ENCODE data around the gene CFAP251.
"Not testable (repeated sequence)": the region's sequence is repeated elsewhere in the genome, so short reads cannot be mapped to it uniquely, and the experiment has no call there.

Gene CFAP251

DNA sequence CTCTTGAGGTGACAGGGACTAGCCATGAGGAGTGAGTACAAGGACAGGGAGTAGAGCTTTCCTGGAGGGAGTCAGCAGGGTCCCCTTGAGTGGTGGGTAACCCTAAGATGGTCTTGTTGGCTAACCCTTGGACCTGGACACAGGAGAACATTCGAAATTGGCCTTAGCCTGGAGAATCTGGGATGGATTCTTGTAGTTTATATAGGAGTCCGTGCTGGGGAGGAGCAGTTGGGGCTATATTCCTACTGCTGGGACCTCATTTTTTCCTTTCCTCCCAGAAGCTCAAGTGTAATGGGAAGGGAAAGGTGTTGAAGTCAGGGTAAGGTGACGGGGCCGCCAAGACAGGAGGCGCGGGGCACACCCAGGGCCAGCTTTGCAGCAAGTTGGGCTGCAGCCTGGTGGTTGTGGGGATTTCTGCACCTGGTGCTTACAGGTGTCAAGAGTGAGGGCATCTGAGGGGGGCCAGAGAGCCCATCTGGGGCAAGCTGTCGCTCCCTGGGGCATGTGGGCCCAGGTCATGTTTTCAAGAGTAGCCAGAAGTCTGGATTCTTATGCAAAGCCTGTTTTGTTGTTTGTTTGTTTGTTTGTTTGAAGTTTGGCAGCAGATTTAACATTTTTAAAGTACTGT, 108.4 kb downstream of the CFAP251 start:
- DNase-seq (ENCODE audit: low read depth) = no peak

- no peak for DNase-seq (ENCODE audit: low read depth)
Observed at GRCh38 chr12:122028165-122028904, 109.9 kb downstream of the CFAP251 start.

DNA sequence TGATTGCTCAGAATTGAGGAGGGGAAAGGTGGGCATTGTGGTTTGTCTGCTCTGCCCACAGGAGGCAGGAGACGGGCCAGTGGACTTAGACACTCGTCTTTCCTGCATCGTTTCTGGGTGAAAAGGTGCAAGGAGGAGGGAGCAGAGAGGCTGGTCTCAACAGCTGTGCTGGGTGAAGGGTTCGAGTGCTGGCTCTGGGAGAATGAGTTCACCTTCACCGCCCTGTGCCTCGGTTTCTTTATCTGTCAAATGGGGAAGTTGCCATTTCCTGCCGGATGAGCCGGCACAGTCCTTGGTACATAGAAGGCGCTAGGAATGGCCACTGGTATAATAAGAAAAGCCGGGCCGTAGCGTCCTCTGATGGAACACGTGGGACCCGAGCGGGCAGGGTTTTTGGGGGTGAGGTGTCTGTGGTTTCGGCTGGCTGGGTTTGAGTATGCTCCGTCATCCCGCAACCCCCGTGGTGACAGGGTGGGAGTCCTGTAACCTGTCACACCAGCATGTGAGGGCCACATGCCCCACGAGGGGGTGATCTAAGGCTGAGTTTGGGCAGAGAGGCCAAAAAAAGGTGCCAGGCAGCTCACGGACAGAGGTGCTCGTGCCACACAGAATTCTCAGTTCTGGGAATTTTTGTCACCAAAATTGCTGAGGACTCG, 110.6 kb downstream of the CFAP251 start:
- no peak for DNase-seq (ENCODE audit: low read depth)

- DNase-seq (ENCODE audit: low read depth) = no peak
Observed at GRCh38 chr12:122029620-122030423, 111.4 kb downstream of the CFAP251 start.

GRCh38 chr12:122030424-122031035, 112.1 kb downstream of the CFAP251 start:
- DNase-seq (ENCODE audit: low read depth) = no peak

DNA sequence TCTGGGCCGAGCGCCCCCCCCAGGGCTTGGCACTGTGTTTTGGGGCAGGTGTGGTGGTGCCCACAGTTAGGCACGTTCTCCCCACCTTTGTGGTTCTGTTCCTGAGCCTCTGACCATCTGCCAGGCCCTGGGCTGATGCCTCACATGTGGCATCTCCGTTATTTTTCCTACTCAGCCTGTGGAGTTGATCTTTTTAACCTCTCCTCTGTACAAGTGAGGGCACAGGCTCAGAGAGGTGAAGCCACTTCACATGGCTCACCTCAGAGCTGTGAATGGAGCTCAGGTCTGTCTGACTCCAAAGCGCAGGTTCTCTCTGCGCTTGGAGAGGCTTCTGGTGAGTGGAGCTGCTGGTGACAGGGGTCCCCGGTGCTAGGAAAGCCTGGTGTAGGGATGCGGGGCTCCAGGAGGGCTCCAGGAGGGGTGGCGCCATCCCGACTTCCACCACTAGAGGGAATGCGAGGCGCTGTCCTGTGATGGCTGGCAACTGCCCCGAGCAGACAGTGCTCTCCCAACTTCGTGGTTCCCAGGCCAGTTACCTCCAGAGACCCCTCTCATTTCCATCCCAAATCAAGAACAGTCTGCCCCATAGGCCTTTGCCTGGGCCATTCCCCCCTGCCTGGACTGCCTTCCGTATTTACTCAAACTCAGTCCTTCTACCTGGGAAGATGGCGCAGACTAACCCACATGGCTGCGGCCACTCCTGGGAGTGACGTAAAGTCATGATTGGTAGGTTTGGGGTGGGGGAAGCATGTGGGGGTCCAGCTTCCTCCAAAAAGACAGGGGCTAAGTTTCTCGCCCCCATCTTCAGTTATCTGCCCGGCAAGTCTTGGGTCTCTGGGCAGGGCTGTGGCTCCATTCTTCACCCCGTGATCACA, 113.2 kb downstream of the CFAP251 start:
- DNase-seq (ENCODE audit: low read depth) = no peak

GRCh38 chr12:122032580-122032979, 114.2 kb downstream of the CFAP251 start:
- no peak for DNase-seq (ENCODE audit: low read depth)

DNA sequence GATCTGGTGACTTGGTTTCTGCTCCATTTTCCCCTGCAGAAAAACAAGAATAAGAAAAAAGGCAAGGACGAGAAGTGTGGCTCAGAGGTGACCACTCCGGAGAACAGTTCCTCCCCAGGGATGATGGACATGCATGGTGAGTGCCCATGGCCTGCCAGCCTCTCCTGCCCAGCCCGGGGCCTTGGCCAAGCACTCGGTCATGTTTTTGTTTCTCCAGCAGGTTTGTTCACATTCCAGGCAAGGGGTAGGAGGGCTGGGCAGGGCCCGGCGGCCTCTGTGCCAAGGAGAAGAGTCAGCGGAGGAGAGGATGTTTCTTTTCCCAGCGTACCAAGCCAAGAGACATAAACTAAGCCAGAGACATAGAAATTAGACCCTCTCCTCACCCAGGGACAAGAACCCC, 116.9 kb downstream of the CFAP251 start:
- no peak for DNase-seq (ENCODE audit: low read depth)

GRCh38 chr12:122036153-122036552, 117.8 kb downstream of the CFAP251 start:
- no peak for DNase-seq (ENCODE audit: low read depth)

DNA sequence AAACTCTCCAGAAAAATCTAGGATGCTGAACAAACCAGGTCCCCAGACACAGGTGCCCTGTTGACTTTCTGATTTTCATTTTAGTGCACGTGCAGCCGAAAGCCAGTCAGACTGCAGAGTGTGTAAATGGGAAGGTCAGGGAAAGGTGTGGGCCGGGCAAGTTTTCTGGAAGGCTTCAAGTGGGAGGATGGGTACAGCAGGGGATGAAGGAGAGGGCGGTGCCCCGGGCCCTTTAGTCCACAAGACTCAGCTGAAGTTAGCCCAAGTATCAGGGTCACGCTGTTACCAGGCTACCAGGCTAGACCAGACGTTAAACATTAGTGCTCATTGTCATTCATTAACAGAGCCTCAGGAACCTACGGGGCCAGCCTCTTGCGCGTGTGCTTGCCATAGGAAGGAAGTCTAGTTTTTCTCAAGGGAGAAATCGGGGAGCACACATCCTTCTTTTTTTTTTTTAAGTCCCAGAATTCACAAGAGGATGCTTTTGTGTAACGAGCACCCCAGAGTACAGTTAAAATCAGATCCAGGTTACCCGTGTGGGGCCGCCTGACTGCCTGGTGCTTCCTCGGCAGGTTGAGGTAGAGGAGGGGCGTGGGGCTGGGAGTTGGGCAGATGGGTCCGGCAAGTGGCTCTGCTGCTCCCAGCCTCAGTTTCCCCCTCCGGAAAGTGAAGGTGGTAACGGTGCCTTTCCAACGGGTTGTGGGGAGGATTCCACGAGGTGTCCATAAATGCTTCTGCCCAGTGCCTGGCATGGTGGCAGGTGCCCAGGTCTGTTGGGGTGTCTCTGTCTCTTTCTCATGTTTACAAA, 122.4 kb downstream of the CFAP251 start:
- DNase-seq (ENCODE audit: low read depth) = no peak

- not testable (repeated sequence) for DNase-seq (ENCODE audit: low read depth)
Observed at GRCh38 chr12:122041458-122041857, 123.1 kb downstream of the CFAP251 start.

- no peak for DNase-seq (ENCODE audit: low read depth)
Observed at GRCh38 chr12:122042910-122043309, 124.5 kb downstream of the CFAP251 start.

- no peak for DNase-seq (ENCODE audit: low read depth)
Observed at GRCh38 chr12:122043476-122043875, 125.1 kb downstream of the CFAP251 start.

DNA sequence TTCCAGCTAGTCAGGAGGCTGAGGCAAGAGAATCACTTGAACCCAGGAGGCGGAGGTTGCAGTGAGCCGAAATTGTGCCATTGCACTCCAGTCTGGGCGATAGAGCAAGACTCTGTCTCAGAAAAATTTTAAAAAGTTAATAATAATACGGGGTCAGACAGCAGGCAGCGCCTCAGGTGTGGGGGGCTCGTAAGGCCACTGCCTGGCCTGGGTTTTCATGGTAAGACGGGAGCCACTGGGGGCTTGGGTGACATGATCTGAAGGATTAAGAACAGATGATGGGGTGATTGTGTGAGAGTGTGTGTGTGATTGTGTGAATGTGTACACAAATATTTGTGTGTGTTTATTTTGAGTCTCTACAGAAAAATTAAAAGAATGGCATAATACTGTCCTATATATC, 126.9 kb downstream of the CFAP251 start:
- no peak for DNase-seq (ENCODE audit: low read depth)

GRCh38 chr12:122046145-122046544, 127.8 kb downstream of the CFAP251 start:
- DNase-seq (ENCODE audit: low read depth) = no peak

GRCh38 chr12:122048151-122048550, 129.8 kb downstream of the CFAP251 start:
- no peak for DNase-seq (ENCODE audit: low read depth)

DNA sequence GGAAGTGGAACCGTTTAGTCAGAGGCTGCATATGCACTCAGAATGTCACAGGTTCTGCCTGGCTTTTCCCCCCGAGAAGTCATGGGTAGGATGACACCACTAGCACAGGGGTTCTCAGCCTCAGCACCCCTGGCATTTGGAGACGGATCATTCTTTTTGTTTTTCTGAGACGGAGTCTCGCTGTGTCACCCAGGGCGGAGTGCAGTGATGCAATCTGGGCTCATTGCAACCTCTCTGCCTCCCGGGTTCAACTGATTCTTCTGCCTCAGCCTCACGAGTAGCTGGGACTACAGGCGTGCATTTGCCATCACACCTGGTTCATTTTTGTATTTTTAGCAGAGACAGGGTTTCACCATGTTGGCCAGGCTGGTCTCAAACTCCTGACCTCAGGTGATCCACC, 131.4 kb downstream of the CFAP251 start:
- no peak for DNase-seq (ENCODE audit: low read depth)

DNA sequence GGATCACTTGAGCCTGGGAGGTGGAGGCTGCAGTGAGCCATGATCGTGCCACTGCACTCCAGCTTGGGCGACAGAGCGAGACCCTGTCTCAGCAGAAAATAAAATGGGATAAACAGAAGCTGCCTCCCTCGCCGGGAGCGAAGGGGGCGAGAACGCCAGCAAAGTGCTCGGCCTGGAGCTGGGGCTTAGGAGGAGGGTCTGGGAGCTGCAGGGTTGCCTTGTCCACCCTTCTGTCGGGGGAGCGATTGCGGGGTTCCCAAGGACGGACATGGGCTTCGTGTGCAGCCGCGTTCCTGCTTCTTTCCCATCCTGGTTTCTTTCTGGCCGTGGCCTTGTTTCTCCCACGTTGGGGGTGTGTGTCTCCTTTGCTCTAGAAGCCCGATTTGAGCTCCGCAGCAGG, 132.3 kb downstream of the CFAP251 start:
- no peak for DNase-seq (ENCODE audit: low read depth)

GRCh38 chr12:122051231-122051876, 133.0 kb downstream of the CFAP251 start:
- no peak for DNase-seq (ENCODE audit: low read depth)

DNA sequence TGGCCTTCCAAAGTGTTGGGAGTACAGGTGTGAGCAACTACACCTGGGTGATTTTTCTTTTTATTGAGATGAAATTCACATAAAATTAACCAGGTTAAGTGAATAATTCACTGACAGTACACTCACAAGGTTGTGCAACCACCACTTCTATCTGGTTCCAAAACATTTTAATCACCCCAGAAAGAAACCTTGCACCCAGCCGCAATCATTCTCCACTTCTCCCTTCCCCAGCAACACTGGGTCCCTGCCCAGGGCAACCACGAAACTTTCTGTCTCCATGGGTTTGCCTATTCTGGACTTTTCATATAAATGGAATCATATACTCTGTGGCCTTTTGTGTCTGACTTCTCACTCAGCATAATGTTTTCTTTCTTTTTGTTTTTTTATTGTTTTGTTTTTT, 133.9 kb downstream of the CFAP251 start:
- DNase-seq (ENCODE audit: low read depth) = no peak
